NCI-H187 treated with DMSO at 0.1 percent for 48 hours (cell line): ENCODE data around the gene LMCD1.

ENCODE experiments used
- DNase-seq: peaks from one replicate; lab custom pipeline; 2025; lab: John Stamatoyannopoulos, UW

Gene LMCD1

GRCh38 chr3:8505621-8506020 is 4.0 kb downstream of the LMCD1 start:
- no peak for DNase-seq

GRCh38 chr3:8506571-8507061 is 5.0 kb downstream of the LMCD1 start:
- no peak for DNase-seq

DNA sequence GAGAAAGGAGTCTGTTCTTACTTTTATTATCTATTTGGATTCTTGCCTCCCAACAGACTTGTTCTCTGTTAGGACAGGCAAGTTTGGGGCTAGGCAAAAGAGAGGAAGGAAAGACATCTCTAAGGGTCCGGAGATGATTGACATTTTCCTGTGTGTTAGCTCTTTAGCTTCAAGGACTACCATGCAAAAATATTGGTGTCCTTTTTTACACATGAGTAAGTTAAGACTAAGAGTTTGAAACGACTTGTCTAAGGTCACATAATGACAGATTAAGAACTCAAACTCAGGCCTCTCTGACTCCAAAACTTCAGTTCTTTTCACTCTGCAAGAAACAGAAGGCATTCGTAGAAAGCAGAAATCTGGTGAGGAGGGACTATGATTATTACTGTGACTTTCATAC is 5.9 kb downstream of the LMCD1 start:
- no peak for DNase-seq

- DNase-seq, result no peak
These were observed 8.3 kb downstream of the LMCD1 start for GRCh38 chr3:8509961-8510360.

DNA sequence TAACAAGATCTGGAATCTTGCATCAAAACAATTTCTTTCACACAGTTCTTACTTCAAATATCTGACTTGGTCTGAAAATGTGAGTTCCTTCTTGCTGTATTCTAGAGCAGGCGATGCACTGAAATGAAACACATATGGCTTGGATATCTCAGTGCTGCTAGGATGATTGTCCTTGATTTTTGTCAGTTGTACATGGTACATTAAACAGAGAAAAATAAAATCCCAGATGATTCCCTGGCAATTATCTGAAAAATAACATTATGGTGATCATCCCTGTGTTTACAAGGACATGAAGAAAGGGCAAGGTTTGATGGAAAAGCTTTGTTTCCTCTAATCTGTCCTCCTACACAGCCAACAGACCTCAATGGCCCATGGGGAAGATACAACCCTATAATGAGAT is 10.6 kb downstream of the LMCD1 start:
- DNase-seq, result no peak

- DNase-seq, result no peak
These were observed 14.5 kb downstream of the LMCD1 start for GRCh38 chr3:8516047-8516661.

DNA sequence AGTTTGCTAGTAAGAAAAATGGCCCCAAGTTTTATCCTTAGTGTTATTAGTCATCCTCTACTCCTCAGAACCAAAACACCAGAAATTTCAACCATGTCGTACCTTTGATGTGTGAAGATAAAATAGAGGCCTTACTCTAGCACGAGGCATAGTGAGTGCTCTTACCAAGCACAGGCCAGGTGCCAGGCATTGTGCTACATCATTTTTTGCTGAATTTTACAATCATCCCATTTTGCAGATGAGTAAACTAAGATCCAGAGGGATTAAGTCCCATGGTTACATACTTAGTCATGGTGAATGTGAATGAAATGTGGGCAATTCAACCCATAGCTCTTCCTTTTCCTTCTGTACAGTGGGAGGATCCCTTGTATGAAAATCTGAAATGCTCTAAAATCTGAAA is 15.2 kb downstream of the LMCD1 start:
- no peak for DNase-seq

- DNase-seq, result no peak
These were observed 15.9 kb downstream of the LMCD1 start for GRCh38 chr3:8517487-8517886.

DNA sequence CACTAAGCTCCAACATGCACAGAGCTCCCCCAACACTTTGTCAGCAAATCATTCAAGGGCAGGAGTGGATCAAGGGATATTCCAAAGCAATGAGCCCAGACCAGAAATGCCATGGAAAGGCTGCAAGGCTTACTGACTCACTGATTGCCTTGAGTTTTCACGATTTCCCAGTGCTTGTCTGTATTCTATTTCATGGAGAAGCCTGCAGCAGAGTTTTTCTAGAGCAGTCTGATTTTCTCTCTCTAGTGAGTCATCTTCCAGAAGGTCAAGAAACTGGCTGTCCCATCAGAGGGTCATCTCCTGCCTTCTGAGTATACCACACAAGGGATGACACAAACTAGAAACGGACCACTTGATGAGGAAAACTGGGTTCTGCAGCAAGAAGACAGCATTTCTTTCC is 16.5 kb downstream of the LMCD1 start:
- DNase-seq, result no peak

GRCh38 chr3:8519156-8519555 is 17.5 kb downstream of the LMCD1 start:
- no peak for DNase-seq

GRCh38 chr3:8519774-8520448 is 18.3 kb downstream of the LMCD1 start:
- DNase-seq, result no peak

- DNase-seq, result no peak
These were observed 19.3 kb downstream of the LMCD1 start for GRCh38 chr3:8520816-8521403.

GRCh38 chr3:8523041-8523440 is 21.4 kb downstream of the LMCD1 start:
- no peak for DNase-seq

- no peak for DNase-seq
These were observed 22.6 kb downstream of the LMCD1 start for GRCh38 chr3:8524249-8524648.

DNA sequence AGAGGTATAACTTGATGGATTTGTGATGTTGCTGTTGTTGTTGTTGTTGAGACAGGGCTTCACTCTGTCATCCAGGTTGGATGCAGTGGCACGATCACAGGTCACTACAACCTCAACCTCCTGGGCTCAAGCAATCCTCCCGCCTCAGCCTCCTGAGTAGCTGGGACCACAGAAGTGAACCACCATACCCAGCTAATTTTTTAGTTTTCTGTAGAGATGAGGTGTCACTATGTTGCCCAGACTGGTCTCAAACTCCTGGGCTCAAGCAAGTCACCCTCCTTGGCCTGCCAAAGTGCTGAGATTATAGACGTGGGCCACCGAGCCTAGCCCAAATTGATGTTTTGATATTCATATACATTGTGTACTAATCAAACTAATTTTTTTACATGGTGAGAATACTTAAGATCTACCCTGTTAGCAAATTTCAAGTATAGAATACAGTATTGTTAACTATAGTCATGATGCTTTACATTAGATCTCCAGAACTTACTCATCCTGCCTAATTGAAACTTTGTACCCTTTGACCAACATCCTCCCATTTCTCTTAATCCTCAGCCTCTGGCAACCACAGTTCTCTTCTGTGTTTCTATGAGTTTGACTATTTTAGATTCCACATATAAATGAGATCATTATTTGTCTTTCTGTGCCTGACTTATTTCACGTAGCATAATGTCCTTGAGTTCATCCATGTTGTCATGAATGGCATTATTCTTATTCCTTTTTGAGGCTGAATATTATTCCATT is 23.2 kb downstream of the LMCD1 start:
- DNase-seq, result no peak

DNA sequence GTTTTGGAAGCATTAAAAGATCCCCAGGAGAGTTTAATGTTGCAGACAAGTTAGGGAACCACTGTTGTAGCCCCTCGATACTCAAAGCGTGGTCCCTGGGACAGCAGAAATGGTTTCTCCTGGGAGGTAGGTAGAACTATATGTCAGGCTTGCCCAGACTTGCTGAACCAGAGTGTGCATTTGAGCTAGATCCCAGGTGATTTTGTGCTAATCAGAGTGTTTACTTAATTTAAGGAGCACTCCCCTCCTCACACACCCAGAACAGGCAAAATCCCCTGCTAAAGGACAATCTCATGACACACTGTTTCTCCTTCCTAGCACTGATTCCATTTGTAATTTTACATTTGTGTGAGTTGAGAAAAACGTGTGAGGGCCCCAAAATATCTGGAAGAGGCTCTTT is 24.3 kb downstream of the LMCD1 start:
- DNase-seq, result no peak

- DNase-seq, result no peak
These were observed 27.6 kb downstream of the LMCD1 start for GRCh38 chr3:8529181-8529637.

GRCh38 chr3:8529738-8530525 is 28.3 kb downstream of the LMCD1 start:
- DNase-seq, result no peak

GRCh38 chr3:8530581-8530980 is 29.0 kb downstream of the LMCD1 start:
- no peak for DNase-seq

DNA sequence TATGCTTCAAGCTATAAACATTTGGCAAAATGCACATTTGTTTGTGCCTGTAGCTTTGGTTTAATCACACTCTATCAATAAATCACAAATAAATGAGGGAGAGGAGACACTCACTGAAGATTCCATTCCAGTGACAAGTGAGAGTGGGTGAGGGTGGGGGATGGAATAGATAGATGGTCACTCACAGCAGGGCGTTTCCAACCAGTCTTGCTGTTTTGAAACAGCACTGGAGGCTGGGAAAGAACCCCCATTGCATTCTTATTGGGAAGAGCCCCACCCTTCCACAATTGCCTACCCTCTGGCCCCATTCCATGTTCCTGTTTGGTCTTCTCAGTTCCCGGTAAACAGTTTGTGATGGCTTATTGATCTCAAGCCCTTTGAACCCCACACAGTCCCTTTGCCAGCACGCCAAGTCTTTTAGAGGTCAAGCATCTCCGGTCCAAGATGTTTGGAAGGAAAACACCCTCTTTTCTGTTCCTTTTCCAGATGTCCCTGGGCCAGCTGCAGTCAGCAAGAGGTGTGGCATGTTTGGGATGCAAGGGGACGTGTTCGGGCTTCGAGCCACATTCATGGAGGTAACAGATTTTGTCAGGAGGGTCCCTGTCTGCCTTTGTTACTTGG is 30.7 kb downstream of the LMCD1 start:
- DNase-seq, result no peak
